Stimulated activated CD4-positive, alpha-beta T cell treated with anti-CD3 and anti-CD28 coated beads, Interleukin-1b, Interleukin-23, amount 100 ng/mL, for 1 hour (primary cell): Measurements from ENCODE around the gene TMC8.

Source experiments
- DNase-seq, 2 donors: peaks; one replicate each; pipeline ENCODE4 v3.0.0-alpha.2; 2020; ENCODE audit warnings: low read depth in 2 of 2

Gene TMC8

DNA sequence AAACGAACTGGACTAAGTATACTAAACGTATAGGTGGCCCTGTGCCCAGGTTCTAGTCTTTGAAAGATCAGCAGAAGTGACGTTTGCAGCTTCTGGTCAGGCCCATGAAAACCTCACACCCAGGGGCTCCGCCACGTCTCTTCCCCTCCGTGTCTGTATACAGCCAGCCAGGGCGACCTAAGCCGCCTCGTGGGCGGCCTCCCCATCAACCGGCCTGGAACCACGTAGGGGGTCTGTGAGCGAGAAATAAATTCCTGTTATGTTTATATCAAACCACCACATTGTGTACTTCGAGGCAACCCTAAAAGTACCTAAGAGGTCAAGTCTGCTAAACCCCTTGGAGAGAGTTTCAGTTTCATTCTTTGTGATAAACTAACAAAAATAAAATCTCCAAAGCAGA is 49.5 kb downstream of the TMC8 start:
- no peak for DNase-seq

DNA sequence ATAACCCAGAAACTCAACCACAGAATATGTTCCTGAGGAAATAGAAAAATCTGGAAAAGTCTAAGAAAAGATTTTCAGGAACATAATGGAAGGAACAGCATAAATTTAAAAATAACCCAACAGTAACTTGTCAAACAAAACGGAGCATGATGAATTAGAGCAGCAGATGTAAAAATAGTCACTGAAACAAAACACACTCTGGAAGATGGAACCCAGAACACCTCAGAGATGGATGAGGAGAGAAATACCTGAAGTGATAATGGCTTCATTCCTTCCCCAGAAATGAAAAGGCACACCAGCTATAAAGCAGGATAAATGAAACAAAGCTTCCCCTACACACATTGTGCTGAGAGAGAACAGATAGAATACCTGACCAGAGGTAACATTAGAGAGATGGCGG is 49.9 kb downstream of the TMC8 start:
- DNase-seq: no peak

DNA sequence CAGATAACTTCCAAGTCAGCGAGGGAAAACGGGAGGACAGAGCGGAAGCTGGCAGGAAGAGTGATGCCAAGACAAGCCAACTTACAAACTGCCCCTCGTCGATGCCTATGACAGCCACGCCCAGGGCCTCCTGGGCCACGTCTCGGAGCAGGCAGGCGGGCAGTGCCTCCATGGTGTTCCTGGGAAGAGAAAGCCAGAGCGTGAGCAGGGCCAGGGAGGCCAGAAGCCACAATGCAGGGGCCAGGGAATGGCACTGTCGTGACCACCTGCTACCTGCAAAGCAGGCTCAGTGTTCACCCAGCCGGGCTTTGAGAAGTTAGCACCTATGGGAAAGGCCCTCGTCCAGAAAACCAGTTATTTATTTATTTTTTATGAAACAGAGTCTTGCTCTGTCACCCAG is 51.9 kb downstream of the TMC8 start:
- DNase-seq: no peak

DNA sequence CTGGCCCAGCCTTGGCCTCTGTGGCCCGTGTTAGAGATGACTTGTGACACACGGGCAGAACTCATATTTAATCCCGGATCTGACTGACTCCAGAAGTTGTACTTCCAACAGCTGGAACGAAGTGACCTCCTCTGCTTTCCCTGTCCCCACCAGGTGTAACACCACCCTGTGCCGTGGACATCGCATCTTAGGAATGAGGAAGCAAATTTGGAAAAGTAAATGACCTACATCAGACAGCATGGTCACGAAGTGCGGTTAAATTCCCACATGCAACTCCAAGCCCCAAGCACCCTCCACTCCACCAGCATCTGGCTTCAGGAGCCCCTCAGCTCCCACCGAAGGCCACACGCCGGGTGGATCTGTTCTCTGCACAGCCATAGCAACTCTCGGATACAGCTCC is 53.3 kb downstream of the TMC8 start:
- no peak for DNase-seq

DNA sequence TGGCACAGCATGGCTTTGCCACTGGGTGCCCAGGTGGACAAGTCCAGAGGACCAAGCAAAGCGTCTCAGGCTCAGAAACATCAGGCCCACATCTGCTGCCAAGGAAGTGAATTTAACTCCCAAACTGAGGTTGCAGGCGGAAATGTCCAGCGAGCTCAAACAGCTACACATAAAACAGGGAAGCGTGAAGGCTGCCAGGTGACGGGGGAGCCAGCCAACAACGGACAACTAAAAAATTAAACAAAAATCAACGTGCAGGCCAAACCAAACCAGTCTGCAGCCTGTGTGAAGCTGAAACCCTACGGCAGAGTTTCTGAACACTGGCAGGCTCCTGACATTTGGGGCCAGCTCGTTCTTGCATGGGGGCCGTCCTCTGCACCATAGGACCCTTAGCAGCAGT is 53.8 kb downstream of the TMC8 start:
- no peak for DNase-seq

DNA sequence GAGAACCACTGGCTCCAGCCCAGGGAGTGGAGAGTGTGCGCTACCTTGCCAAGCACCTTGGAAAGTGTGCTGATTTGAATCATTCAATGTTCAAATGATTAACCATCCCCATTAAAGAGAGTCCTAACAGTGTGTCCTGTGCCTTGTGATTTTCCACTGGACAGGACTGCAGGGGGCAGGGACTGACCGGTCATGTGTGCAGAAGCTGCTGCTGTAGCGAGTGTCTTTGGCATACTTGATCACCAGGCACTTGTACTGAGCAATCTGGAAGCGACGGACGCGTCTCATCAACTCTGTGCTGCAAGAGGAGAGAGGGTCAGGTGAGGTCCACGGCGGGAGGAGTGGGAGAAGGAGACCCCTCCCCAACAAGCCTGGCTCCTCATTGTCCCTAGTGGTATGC is 54.3 kb downstream of the TMC8 start:
- DNase-seq: no peak

DNA sequence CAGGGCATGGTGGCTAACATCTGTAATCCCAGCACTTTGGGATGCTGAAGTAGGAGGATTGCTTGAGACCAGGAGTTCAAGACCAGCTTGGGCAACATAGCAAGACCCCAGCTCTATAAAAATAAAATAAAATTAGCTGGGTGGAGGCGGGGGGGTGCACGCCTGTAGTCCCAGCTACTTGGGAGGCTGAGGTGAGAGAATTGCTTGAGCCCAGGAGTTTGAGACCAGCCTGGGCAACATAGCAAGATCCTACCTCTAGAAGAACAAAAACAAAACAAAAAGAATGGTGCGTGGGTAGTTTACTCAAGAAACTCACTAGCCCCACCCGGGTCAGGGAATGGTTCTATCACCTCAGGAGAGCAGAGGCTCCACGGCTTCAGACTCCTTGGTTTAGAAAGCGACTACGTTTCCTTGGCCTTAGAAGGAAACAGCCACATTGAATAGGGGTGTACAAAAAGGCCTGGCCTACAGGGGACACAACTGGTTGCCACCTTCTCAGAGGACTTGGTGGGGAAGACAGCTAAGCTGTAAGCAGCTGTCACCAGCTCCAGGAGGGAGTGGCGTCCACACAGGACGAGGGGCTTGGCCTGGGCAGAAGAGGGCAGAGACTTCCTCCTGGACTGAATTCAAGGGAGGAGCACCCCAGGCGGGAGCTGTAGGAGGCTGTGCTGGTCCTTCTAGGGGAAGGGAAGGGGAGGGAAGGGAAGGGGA is 55.6 kb downstream of the TMC8 start:
- DNase-seq: no peak

DNA sequence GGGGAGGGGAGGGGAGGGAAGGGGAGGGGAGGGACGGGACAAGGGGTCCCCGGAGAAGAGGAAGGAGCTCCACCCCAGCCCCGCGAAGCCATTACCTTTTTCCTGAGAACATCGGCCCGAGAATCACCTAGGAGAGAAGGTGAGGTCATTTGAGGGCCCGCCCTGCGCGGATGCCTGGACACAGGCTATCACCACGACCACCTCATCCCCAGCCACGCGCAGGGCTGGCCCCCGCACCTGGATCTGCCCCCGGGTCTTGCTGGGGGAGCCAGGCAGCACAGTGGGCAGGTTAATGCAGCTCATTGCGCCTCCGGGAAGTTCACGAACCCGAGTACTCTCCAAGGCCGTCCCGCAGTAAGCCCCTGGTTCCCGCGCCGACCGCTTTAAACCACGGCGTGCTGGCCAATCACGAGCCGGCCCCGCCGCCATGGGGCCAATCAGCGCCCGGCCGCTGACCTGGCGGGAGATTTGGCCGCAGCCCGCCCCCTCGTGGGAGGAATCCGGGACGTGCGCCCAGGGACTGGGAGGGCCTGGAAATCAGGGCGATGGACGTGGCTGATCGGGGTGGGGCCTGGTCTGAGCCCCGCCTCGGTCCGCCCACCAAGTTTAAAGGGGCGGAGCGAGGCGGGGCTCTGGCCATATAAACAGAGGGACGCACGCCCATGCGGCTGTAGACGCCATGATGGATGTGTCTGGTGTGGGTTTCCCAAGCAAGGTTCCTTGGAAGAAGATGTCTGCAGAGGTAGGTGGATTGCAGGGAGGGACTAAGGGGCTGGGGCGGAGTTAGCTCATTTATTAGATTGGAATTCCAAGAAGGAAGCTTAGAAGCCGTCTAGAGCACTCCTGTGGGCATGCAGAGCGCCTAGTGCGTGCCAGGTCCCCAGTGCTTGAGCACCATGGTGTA is 56.4 kb downstream of the TMC8 start, which contains the start of the genes AFMID and TK1:
TSS of gene AFMID (plus strand) at position 671 of the 904 bp plus-strand sequence. CDS start at position 680, 9 bp downstream.
TSS of gene TK1 (minus strand) at position 361 of the 904 bp plus-strand sequence. CDS start at position 303, 58 bp downstream.
- peak; percentile 49 to 51 for DNase-seq
